NCI-H345 (cell line): ENCODE measurements around the gene STPG3.
A peak's percentile ranks its signal among the peaks of the same experiment; 100 is the strongest.
"Not testable (repeated sequence)": the region's sequence is repeated elsewhere in the genome, so short reads cannot be mapped to it uniquely, and the experiment has no call there.

Experiments used
- DNase-seq: peaks from one replicate; lab custom pipeline; 2025; lab: John Stamatoyannopoulos, UW

STPG3 gene

GRCh38 chr9:137234055-137234697 is 16.9 kb upstream of the STPG3 start:
- no peak for DNase-seq

- DNase-seq: no peak
Measured at GRCh38 chr9:137234758-137235423, 16.2 kb upstream of the STPG3 start.

- no peak for DNase-seq
Measured at GRCh38 chr9:137235424-137236237, 15.5 kb upstream of the STPG3 start.

- peak; percentile 91 for DNase-seq
Measured at GRCh38 chr9:137236238-137236935, 14.7 kb upstream of the STPG3 start.

DNA sequence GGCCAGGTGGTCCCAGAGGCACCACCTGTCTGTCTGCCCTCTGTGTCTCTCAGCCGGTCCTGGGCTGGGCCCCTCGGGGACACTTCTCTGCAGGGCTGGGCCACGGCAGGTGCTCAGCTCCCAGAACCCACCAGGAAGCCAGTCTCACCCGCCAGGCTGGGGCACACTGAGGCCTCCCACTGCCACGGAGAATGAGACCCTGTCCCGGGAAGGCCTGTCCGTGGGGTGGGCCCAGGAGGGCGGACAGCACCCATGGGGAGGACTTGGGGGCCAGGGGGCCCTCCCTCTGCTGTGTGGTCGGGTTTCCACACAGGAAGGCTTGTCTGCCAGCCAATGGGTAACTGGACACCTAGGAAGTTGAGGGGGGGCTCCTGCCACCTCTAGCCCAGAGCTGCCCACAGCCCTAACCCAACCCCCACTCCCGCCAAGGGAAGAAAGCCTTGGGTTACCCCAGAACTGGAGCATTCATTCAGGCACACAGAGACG is 14.1 kb upstream of the STPG3 start:
- DNase-seq: peak; percentile 59

- DNase-seq: peak; percentile 86
Measured at GRCh38 chr9:137237759-137238726, 13.0 kb upstream of the STPG3 start.

DNA sequence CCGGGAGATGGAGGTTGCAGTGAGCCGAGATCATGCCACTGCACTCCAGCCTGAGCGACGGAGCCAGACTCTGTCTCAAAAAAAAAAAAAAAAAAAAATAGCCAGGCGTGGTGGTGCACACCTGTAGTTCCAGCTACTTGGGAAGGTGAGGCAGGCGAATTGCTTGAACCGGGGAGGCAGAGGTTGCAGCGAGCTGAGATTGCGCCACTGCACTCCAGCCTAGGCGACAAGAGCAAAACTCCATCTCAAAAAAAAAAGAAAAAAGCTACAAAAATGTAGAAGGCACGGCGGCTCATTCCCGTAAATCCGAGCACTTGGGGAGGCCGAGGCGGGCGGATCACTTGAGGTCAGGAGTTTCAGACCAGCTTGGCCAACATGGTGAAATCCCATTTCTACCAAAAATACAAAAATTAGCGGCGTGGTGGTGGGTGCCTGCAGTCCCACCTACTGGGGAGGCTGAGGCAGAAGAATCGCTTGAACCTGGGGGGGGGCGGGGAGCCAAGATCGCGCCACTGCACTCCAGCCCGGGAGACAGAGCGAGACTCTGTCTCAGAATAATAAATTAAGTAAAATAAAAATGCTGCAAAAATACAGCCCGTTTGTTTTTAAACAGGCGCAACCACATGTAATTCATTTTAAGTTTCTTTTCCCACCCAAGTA is 11.4 kb upstream of the STPG3 start:
- not testable (repeated sequence) for DNase-seq

DNA sequence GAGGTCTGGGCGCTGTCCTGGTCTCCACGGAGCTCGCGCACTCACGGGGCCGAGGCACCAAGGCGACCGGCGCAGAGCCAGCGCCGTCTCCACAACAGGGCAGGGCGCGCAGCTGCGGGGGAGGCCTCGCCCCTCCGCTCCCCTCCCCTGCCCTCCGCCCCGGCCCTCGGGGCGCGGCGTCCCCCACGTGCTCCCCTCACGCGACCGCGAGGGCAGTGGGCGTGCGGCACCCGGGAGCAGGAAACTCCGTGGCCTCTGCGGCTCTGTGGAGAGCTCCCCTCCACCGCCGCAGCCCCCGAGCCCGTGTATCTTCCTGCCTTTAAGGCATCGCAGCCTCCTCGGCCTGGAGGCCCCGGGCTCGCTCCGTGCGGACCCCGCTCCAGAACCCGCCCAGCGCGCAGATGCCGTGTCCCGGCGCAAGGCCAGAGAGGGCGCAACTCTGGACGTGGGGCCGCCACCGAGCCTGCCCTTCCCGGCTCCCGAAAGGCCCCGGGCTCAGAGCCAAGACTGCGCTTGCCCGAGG is 10.7 kb upstream of the STPG3 start:
- peak; percentile 73 for DNase-seq

DNA sequence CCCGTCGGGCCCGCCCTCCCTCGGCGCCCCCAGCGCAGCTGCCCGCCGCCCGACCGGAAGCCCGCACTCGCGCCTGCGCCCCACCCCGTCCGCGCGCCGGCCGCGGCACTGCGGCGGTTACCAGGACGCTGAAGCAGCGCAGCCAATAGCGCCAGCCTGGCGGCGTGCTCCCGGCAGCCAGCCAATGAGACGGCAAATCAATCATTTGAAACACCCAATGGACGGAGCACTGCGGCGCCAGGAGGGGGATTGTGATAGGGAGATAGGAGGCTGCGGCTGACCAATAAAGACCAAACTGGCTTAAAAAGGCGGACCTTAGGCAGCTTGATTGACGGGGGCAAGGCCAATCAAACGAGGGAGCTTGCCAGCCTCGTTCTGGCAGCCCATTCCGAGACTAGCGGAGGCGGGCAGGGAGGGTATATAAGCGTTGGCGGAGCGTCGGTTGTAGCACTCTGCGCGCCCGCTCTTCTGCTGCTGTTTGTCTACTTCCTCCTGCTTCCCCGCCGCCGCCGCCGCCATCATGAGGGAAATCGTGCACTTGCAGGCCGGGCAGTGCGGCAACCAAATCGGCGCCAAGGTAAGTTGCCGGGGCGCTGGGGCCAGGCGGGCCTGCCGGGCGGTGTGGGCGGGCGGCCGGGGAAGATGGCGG is 10.1 kb upstream of the STPG3 start, which contains the start of gene TUBB4B:
TSS of gene TUBB4B (plus strand) at position 447 of the 649 bp plus-strand sequence. CDS start at position 521, 74 bp downstream.
- peak; percentile 100 for DNase-seq

GRCh38 chr9:137241490-137242268 is 9.4 kb upstream of the STPG3 start:
- DNase-seq: peak; percentile 41

GRCh38 chr9:137242269-137243203 is 8.6 kb upstream of the STPG3 start:
- DNase-seq: no peak

DNA sequence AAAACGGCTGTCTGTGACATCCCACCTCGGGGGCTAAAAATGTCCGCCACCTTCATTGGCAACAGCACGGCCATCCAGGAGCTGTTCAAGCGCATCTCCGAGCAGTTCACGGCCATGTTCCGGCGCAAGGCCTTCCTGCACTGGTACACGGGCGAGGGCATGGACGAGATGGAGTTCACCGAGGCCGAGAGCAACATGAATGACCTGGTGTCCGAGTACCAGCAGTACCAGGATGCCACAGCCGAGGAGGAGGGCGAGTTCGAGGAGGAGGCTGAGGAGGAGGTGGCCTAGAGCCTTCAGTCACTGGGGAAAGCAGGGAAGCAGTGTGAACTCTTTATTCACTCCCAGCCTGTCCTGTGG is 7.8 kb upstream of the STPG3 start:
- DNase-seq: not testable (repeated sequence)

DNA sequence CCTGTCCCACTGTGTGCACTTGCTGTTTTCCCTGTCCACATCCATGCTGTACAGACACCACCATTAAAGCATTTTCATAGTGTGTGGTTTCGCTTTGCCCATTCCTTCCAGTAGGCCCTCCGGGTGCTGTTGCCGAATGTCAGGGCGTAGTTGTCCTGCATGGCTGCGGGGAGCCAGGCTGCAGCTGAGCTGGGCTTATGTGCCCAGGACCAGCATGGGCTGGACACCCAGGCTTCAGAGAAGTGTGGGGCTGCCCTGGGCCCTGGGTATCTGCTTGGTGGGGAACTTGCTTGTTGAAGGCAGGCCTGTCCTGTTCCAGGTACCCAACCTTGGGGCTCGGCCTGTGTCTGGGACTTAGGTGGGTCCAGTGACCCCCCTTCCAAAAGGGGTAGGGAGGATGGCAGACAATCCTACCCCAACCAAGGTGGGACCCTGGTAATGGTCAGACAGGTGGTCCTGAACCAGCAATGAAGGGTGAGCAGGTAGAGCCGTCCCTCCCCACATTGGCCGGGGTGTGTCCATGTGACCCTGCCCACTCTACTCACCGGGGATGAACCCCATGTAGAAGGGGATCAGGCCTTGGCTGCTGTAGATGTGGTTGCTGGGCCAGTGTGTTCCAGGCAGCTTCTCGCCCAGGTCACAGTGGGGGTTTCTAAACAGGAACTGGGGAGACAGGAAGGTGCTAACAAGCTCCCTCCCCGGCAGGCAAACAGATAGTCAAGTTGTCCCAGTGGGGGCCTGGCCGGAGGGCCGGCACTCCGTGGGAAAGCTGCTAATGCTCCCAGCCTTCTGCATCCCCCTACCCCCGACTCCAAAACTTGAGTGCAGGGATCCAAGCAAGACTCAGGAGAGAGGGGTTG is 7.2 kb upstream of the STPG3 start:
- no peak for DNase-seq

- peak; percentile 31 for DNase-seq
Measured at GRCh38 chr9:137244486-137245449, 6.3 kb upstream of the STPG3 start.
